Endothelial cell of umbilical vein (primary cell): Measurements from ENCODE around the gene ZSWIM5. TPM values are rescaled to one million over a fixed set of nuclear protein-coding genes. Genes with fewer than 3 reads are reported as not detected.

Experiments
- BruUV-seq: library from RNA; stranded (reverse); fragments of 400-500 nt; replicated peaks from 2 replicates; lab custom pipeline; 2021; lab: Mats Ljungman, UMichigan
- CTCF ChIA-PET: fragments of 300-600, 350-600 bp; sonication (Branson Sonifier 250); formaldehyde crosslinking; loops from one replicate; lab custom pipeline; 2021; ENCODE audit warnings: antibody characterized with exemption, inconsistent platforms; lab: Charles Lee
- POLR2A ChIA-PET: fragments of 300-600, 350-600 bp; sonication (Branson Sonifier 250); formaldehyde crosslinking; loops from one replicate; lab custom pipeline; 2021; ENCODE audit warnings: antibody characterized with exemption, inconsistent platforms; lab: Charles Lee
- DNase-seq: peaks from one replicate; pipeline ENCODE4 v3.0.0-alpha.2; 2011; ENCODE audit warnings: low read depth, low spot score
- FAIRE-seq: peaks from 2 replicates; lab custom pipeline; 2011; peaks lifted over from hg19 to GRCh38; lab: Jason Lieb, UNC
- H2AFZ ChIP-seq: 2 replicates; pipeline ENCODE4 v1.6.0; 2012; ENCODE audit warnings: low read depth, low read length, control low read depth, inconsistent platforms
- H3K27ac ChIP-seq: 2 replicates; pipeline ENCODE4 v1.5.1; 2011; ENCODE audit warnings: low read depth, mild to moderate bottlenecking, control low read depth, low read length, moderate library complexity; ENCODE audit not compliant: insufficient read depth
- H3K27me3 ChIP-seq, 2 experiments: 2 replicates each; pipeline versions ENCODE4 v1.6.0 to v1.6.1; 2011; ENCODE audit warnings: low read length in 2 of 2, mixed read lengths in 1 of 2; ENCODE audit not compliant: control insufficient read depth in 2 of 2, insufficient read depth in 2 of 2
- H3K36me3 ChIP-seq, 2 experiments: 2 replicates in 1 of 2; 3 replicates in 1 of 2; pipeline ENCODE4 v1.5.1; 2011; ENCODE audit warnings: low read length in 2 of 2, mild to moderate bottlenecking in 1 of 2, moderate library complexity in 1 of 2; ENCODE audit not compliant: control insufficient read depth in 2 of 2, insufficient read depth in 2 of 2; ENCODE audit errors: extremely low read depth in 1 of 2
- H3K4me1 ChIP-seq: 3 replicates; pipeline ENCODE4 v1.5.1; 2011; ENCODE audit warnings: mild to moderate bottlenecking, low read length; ENCODE audit not compliant: control insufficient read depth, insufficient read depth; ENCODE audit errors: extremely low read depth
- H3K4me2 ChIP-seq: 2 replicates; pipeline ENCODE4 v1.6.1; 2011; ENCODE audit warnings: low read length, control low read depth, mixed read lengths; ENCODE audit not compliant: insufficient read depth
- H3K4me3 ChIP-seq, 3 experiments: fragments of 200-600 bp in 1 of 3; sonication (generic), shearing (Covaris generic) in 1 of 3; replicated peaks in 1 of 3; 2 replicates each; pipeline ENCODE4 v1.5.1; 2011 to 2016; ENCODE audit warnings: control low read depth in 3 of 3, low read length in 3 of 3, mild to moderate bottlenecking in 2 of 3, inconsistent platforms in 1 of 3, low read depth in 1 of 3, moderate library complexity in 1 of 3; ENCODE audit not compliant: insufficient read depth in 1 of 3
- H3K79me2 ChIP-seq: 2 replicates; pipeline ENCODE4 v1.6.0; 2012; ENCODE audit warnings: low read length, inconsistent platforms; ENCODE audit not compliant: control insufficient read depth, insufficient read depth
- H3K9ac ChIP-seq: replicated peaks from 2 replicates; pipeline ENCODE3; 2011; ENCODE audit warnings: low read length, control low read depth; ENCODE audit not compliant: insufficient read depth; ENCODE audit errors: extremely low read depth
- H3K9me1 ChIP-seq: replicated peaks from 3 replicates; pipeline ENCODE4 v1.6.0; 2011; ENCODE audit warnings: mild to moderate bottlenecking, low read length; ENCODE audit not compliant: control insufficient read depth, insufficient read depth; ENCODE audit errors: extremely low read depth
- H3K9me3 ChIP-seq: replicated peaks from 2 replicates; pipeline ENCODE4 v1.5.1; 2012; ENCODE audit warnings: low read length, inconsistent platforms; ENCODE audit not compliant: control insufficient read depth, insufficient read depth
- H4K20me1 ChIP-seq: replicated peaks from 2 replicates; pipeline ENCODE3; 2011; ENCODE audit warnings: mild to moderate bottlenecking, low read length; ENCODE audit not compliant: control insufficient read depth, insufficient read depth; ENCODE audit errors: extremely low read depth
- EZH2 ChIP-seq: IDR thresholded peaks from 2 replicates; pipeline ENCODE4 v1.6.1; 2012; ENCODE audit warnings: borderline replicate concordance, low read depth, mild to moderate bottlenecking, moderate library complexity, low read length, inconsistent platforms; ENCODE audit not compliant: severe bottlenecking
- FOS ChIP-seq: IDR thresholded peaks from 2 replicates; pipeline ENCODE4 v1.6.1; 2011; ENCODE audit warnings: mild to moderate bottlenecking, low read length, moderate library complexity, borderline replicate concordance; ENCODE audit not compliant: insufficient read depth
- GATA2 ChIP-seq: IDR thresholded peaks from 2 replicates; pipeline ENCODE4 v1.7.0; 2011; ENCODE audit warnings: low read depth, mild to moderate bottlenecking, moderate library complexity, mixed read lengths, low read length; ENCODE audit not compliant: insufficient read length, insufficient read depth
- JUN ChIP-seq: IDR thresholded peaks from 2 replicates; pipeline ENCODE4 v1.6.1; 2011; ENCODE audit warnings: borderline replicate concordance, low read depth; ENCODE audit not compliant: insufficient read length, insufficient read depth
- MYC ChIP-seq: IDR thresholded peaks from one replicate; pipeline ENCODE4 v1.6.1; 2011; ENCODE audit warnings: mild to moderate bottlenecking, low read depth, low read length
- POLR2A ChIP-seq: IDR thresholded peaks from 2 replicates; pipeline ENCODE4 v1.6.1; 2012; ENCODE audit warnings: low read depth, mild to moderate bottlenecking, control low read depth, low read length
- POLR2AphosphoS5 ChIP-seq: IDR thresholded peaks from 2 replicates; pipeline ENCODE4 v1.6.1; 2012; ENCODE audit warnings: low read depth, mild to moderate bottlenecking, control low read depth, low read length, moderate library complexity; ENCODE audit not compliant: insufficient read depth
- dilution Hi-C: fragments of 300-500 bp; cut with MboI; formaldehyde crosslinking; loops from one replicate; pipeline ENCODE4 v1.15.0; 2019; ENCODE audit warnings: low sequenced_read_pairs; ENCODE audit not compliant: extremely low pct_ligation_motif_present
- intact Hi-C: fragments of 100-400 bp; cut with micrococcal nuclease; formaldehyde crosslinking; loops from one replicate; pipeline ENCODE4 v1.10.0; 2022
- polyA plus RNA-seq, 4 experiments: library from polyadenylated mRNA; depleted of rRNA in 3 of 4; stranded (reverse) in 3 of 4; unstranded in 1 of 4; fragments of >200 nt; gene quantifications; 2 replicates each; pipeline versions ENCODE4 v1.2.1 to v1.2.3, GENCODE V29; 2011 to 2012; ENCODE audit warnings: missing spikeins in 1 of 4
- total RNA-seq: library from RNA; stranded (reverse); gene quantifications from 2 replicates; pipeline ENCODE4 v1.2.3, GENCODE V29; 2021
- TF ChIP-seq, protein P1 (sequence below), 2 donors: IDR thresholded peaks; 1 replicate in 1 of 2; 2 replicates in 1 of 2; pipeline ENCODE4 v1.5.1; 2011; ENCODE audit warnings: low read length in 2 of 2, mild to moderate bottlenecking in 2 of 2, moderate library complexity in 2 of 2, control low read depth in 1 of 2, inconsistent platforms in 1 of 2, low read depth in 1 of 2; ENCODE audit not compliant: insufficient read depth in 1 of 2; ENCODE audit errors: extremely low read depth in 1 of 2
- TF ChIP-seq, protein P2 (sequence below): IDR thresholded peaks from 2 replicates; pipeline ENCODE4 v1.6.1; 2011; ENCODE audit not compliant: insufficient read depth, insufficient read length

The ZSWIM5 gene
- total and polyA plus RNA-seq, 2 donors (not counting 3 experiments of a cell fraction or from before 2014, with no cell fraction given), result 1.6 to 4.3 TPM

DNA sequence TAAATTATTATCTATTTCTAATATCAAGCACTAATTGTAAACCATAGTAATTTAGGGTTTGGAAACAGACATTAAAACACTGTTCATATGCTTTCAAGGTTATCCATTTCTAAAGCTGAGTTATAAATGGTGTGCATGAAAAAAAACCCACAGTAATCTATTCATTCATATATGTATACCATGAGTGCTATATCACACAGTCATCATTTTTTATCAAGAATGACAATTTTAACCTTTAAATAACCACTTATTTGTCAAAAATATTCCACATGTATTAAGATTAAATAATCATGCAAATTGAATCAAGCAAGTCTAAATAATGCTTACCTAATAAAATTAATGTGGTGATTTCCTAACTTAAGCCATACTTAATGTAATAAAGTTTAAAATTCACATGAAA lies 6.0 kb downstream of the ZSWIM5 start:
- Histone ChIP-seq H2AFZ (no peak overlapping the region), H3K4me1 (peaks cover 2% of the 10 kb centered on the region), H3K9me1 (no peaks in the 10 kb centered on the region), H3K4me3 (no peak overlapping the region), H4K20me1 (no peaks in the 10 kb centered on the region), H3K4me2 (no peak overlapping the region), H3K27ac (no peak overlapping the region), H3K9me3 (no peaks in the 10 kb centered on the region), H3K36me3 (no peaks in the 10 kb centered on the region), H3K27me3 (no peaks in the 10 kb centered on the region), H3K9ac (no peak overlapping the region), H3K79me2 (no peaks in the 10 kb centered on the region)
- FAIRE-seq (no peak), DNase-seq (no peak)
- dilution Hi-C loops, result no loop called here
- no TSS peak for BruUV-seq
- ChIA-PET POLR2A (no interaction called here), CTCF (no interaction called here)
- TF ChIP-seq, protein P1, sequence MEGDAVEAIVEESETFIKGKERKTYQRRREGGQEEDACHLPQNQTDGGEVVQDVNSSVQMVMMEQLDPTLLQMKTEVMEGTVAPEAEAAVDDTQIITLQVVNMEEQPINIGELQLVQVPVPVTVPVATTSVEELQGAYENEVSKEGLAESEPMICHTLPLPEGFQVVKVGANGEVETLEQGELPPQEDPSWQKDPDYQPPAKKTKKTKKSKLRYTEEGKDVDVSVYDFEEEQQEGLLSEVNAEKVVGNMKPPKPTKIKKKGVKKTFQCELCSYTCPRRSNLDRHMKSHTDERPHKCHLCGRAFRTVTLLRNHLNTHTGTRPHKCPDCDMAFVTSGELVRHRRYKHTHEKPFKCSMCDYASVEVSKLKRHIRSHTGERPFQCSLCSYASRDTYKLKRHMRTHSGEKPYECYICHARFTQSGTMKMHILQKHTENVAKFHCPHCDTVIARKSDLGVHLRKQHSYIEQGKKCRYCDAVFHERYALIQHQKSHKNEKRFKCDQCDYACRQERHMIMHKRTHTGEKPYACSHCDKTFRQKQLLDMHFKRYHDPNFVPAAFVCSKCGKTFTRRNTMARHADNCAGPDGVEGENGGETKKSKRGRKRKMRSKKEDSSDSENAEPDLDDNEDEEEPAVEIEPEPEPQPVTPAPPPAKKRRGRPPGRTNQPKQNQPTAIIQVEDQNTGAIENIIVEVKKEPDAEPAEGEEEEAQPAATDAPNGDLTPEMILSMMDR (IDR thresholded peaks at IDR 0.05; ENCODE audit: extremely low read depth in 1 of 2, insufficient read depth in 1 of 2, low read depth in 1 of 2, low read length in 2 of 2), result no peak
- no peak for TF ChIP-seq EZH2
- TF ChIP-seq MYC, result no peak
- no peak for TF ChIP-seq POLR2A
- no peak for TF ChIP-seq JUN
- TF ChIP-seq, protein P2, sequence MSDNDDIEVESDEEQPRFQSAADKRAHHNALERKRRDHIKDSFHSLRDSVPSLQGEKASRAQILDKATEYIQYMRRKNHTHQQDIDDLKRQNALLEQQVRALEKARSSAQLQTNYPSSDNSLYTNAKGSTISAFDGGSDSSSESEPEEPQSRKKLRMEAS, result no peak
- no peak for TF ChIP-seq POLR2AphosphoS5
- TF ChIP-seq GATA2, result no peak
- TF ChIP-seq FOS, result no peak
- intact Hi-C loops, result loop anchor here (10.0 kb wide), 1 partner anchor 186 kb away; the partner anchor contains the start of genes HECTD3 and UROD
